SKM-1 (cell line): ENCODE measurements around the gene B3GALT6.

Experiments
- DNase-seq: peaks from one replicate; lab custom pipeline; 2025; ENCODE audit not compliant: unreplicated experiment; lab: John Stamatoyannopoulos, UW

Gene B3GALT6

GRCh38 chr1:1230656-1231399, 1.2 kb upstream of the B3GALT6 start:
- no peak for DNase-seq

GRCh38 chr1:1231400-1232207, 433 bp upstream of the B3GALT6 start, which contains the start of gene SDF4:
SDF4 (minus strand) TSS chr1:1232001; CDS start chr1:1228772, 3,229 bp downstream.
- peak; percentile 79 for DNase-seq

GRCh38 chr1:1232796-1233566, 944 bp downstream of the B3GALT6 start:
- no peak for DNase-seq

GRCh38 chr1:1233567-1233892, 1.5 kb downstream of the B3GALT6 start:
- no peak for DNase-seq

GRCh38 chr1:1234180-1234808, 2.3 kb downstream of the B3GALT6 start:
- no peak for DNase-seq

GRCh38 chr1:1235016-1235744, 3.1 kb downstream of the B3GALT6 start:
- no peak for DNase-seq

- DNase-seq = no peak
Observed at GRCh38 chr1:1236176-1236763, 4.2 kb downstream of the B3GALT6 start.

GRCh38 chr1:1236945-1237873, 5.2 kb downstream of the B3GALT6 start:
- DNase-seq = no peak

- DNase-seq = no peak
Observed at GRCh38 chr1:1237874-1238701, 6.1 kb downstream of the B3GALT6 start.

- no peak for DNase-seq
Observed at GRCh38 chr1:1238702-1239178, 6.7 kb downstream of the B3GALT6 start.

- no peak for DNase-seq
Observed at GRCh38 chr1:1239227-1239613, 7.2 kb downstream of the B3GALT6 start.

- DNase-seq = no peak
Observed at GRCh38 chr1:1239614-1240347, 7.7 kb downstream of the B3GALT6 start.

- DNase-seq = no peak
Observed at GRCh38 chr1:1240348-1240732, 8.3 kb downstream of the B3GALT6 start.

- DNase-seq = no peak
Observed at GRCh38 chr1:1240822-1241587, 9.0 kb downstream of the B3GALT6 start.

GRCh38 chr1:1241588-1242219, 9.7 kb downstream of the B3GALT6 start:
- no peak for DNase-seq
